Muscle of arm (tissue), 12 donors: ENCODE data around the gene SH2D2A. TPM values are rescaled to one million over a fixed set of nuclear protein-coding genes. Genes with fewer than 3 reads are reported as not detected.

ENCODE experiments used
- DNase-seq: peaks from one replicate; pipeline ENCODE4 v3.0.0-alpha.2; 2013
- polyA plus RNA-seq, 12 donors: library from polyadenylated mRNA; unstranded; fragments of 120-200 nt; gene quantifications; one replicate each; pipeline ENCODE4 v1.2.1, GENCODE V29; 2013; ENCODE audit not compliant: insufficient read length in 12 of 12

SH2D2A gene
- polyA plus RNA-seq, 12 donors = 0.26 to 1.4 (median 0.56) TPM; not detected in 2

GRCh38 chr1:156848461-156849150 lies 32.0 kb upstream of the SH2D2A start:
- no peak for DNase-seq

GRCh38 chr1:156847591-156848460 lies 31.2 kb upstream of the SH2D2A start:
- no peak for DNase-seq

GRCh38 chr1:156846643-156847042 lies 30.0 kb upstream of the SH2D2A start:
- DNase-seq = no peak

- no peak for DNase-seq
Observed at GRCh38 chr1:156845953-156846545, 29.4 kb upstream of the SH2D2A start.

GRCh38 chr1:156845055-156845952 lies 28.7 kb upstream of the SH2D2A start:
- no peak for DNase-seq

- no peak for DNase-seq
Observed at GRCh38 chr1:156844638-156845037, 28.0 kb upstream of the SH2D2A start.

GRCh38 chr1:156844102-156844501 lies 27.5 kb upstream of the SH2D2A start:
- no peak for DNase-seq

GRCh38 chr1:156842618-156843300 lies 26.1 kb upstream of the SH2D2A start:
- no peak for DNase-seq

- DNase-seq = no peak
Observed at GRCh38 chr1:156841295-156841855, 24.7 kb upstream of the SH2D2A start.

- DNase-seq = no peak
Observed at GRCh38 chr1:156840898-156841279, 24.2 kb upstream of the SH2D2A start.

GRCh38 chr1:156840186-156840897 lies 23.7 kb upstream of the SH2D2A start:
- DNase-seq = no peak

GRCh38 chr1:156839426-156840109 lies 22.9 kb upstream of the SH2D2A start:
- DNase-seq = no peak

GRCh38 chr1:156838972-156839371 lies 22.3 kb upstream of the SH2D2A start:
- no peak for DNase-seq

GRCh38 chr1:156836892-156837291 lies 20.2 kb upstream of the SH2D2A start:
- no peak for DNase-seq

- no peak for DNase-seq
Observed at GRCh38 chr1:156836041-156836654, 19.5 kb upstream of the SH2D2A start.

- no peak for DNase-seq
Observed at GRCh38 chr1:156834322-156834721, 17.7 kb upstream of the SH2D2A start.

- no peak for DNase-seq
Observed at GRCh38 chr1:156833603-156834002, 17.0 kb upstream of the SH2D2A start.

- no peak for DNase-seq
Observed at GRCh38 chr1:156832434-156832833, 15.8 kb upstream of the SH2D2A start.
